SK-N-SH (cell line): ENCODE data around the gene ZMYM1. TPM values are rescaled to one million over a fixed set of nuclear protein-coding genes. Genes with fewer than 3 reads are reported as not detected.

Experiments used
- CTCF ChIA-PET: fragments of 300-600, 350-600 bp; formaldehyde crosslinking; extraction: SDS; loops from one replicate; lab custom pipeline; 2021; lab: Yijun Ruan, JAX
- POLR2A ChIA-PET: fragments of 350-600 bp; sonication (Branson Sonifier 250); formaldehyde crosslinking; extraction: SDS; loops from one replicate; lab custom pipeline; 2020; ENCODE audit warnings: antibody characterized with exemption, inconsistent platforms; lab: Yijun Ruan, JAX
- DNase-seq: peaks from one replicate; pipeline ENCODE4 v3.0.0; 2012
- H2AFZ ChIP-seq: fragments of 200-600 bp; sonication (generic); 2 replicates; pipeline ENCODE4 v1.8.1; 2016; ENCODE audit warnings: antibody characterized with exemption, mild to moderate bottlenecking, low read depth
- H3F3A ChIP-seq: fragments of 200-600 bp; sonication (generic); replicated peaks from 2 replicates; pipeline ENCODE3; 2016; ENCODE audit warnings: antibody characterized with exemption, mild to moderate bottlenecking; ENCODE audit not compliant: insufficient read depth
- H3K27ac ChIP-seq, 2 experiments: fragments of 200-500 bp in 1 of 2; fragments of 200-600 bp in 1 of 2; sonication (Bioruptor generic) in 1 of 2; sonication (generic), shearing (Covaris generic) in 1 of 2; 2 replicates each; pipeline versions ENCODE4 v1.5.1 to v1.6.1; 2014 to 2016; ENCODE audit warnings: low read depth in 2 of 2, inconsistent platforms in 1 of 2, low read length in 1 of 2, mild to moderate bottlenecking in 1 of 2, mixed read lengths in 1 of 2
- H3K27me3 ChIP-seq: fragments of 200-600 bp; sonication (generic), shearing (Covaris generic); 2 replicates; pipeline ENCODE4 v1.6.1; 2016; ENCODE audit warnings: mixed run types; ENCODE audit not compliant: insufficient read depth
- H3K36me3 ChIP-seq, 2 experiments: fragments of 200-500 bp in 1 of 2; fragments of 200-600 bp in 1 of 2; sonication (Bioruptor generic) in 1 of 2; sonication (generic) in 1 of 2; replicated peaks in 1 of 2; 2 replicates each; pipeline versions ENCODE3 to v1.5.1; 2014 to 2016; ENCODE audit warnings: low read length in 1 of 2, mild to moderate bottlenecking in 1 of 2; ENCODE audit not compliant: insufficient read depth in 2 of 2, control insufficient read depth in 1 of 2
- H3K4me1 ChIP-seq, 2 experiments: fragments of 200-500 bp in 1 of 2; fragments of 200-600 bp in 1 of 2; sonication (Bioruptor generic) in 1 of 2; sonication (generic), shearing (Covaris generic) in 1 of 2; 2 replicates each; pipeline versions ENCODE4 v1.5.1 to v1.6.1; 2014 to 2016; ENCODE audit warnings: low read depth in 1 of 2, low read length in 1 of 2, mixed run types in 1 of 2; ENCODE audit not compliant: insufficient read depth in 2 of 2, control insufficient read depth in 1 of 2
- H3K4me2 ChIP-seq: fragments of 200-600 bp; sonication (generic), shearing (Covaris generic); 2 replicates; pipeline ENCODE4 v1.6.1; 2017; ENCODE audit warnings: mixed run types
- H3K4me3 ChIP-seq, 2 experiments: fragments of 200-500 bp in 1 of 2; fragments of 200-600 bp in 1 of 2; sonication (Bioruptor generic) in 1 of 2; sonication (generic), shearing (Covaris generic) in 1 of 2; 2 replicates each; pipeline versions ENCODE4 v1.5.1 to v1.8.1; 2014 to 2016; ENCODE audit warnings: low read depth in 2 of 2, inconsistent platforms in 1 of 2, low read length in 1 of 2, mild to moderate bottlenecking in 1 of 2, mixed read lengths in 1 of 2, moderate library complexity in 1 of 2
- H3K79me2 ChIP-seq: fragments of 200-600 bp; sonication (generic); 2 replicates; pipeline ENCODE4 v1.8.1; 2017; ENCODE audit warnings: mild to moderate bottlenecking; ENCODE audit not compliant: insufficient read depth
- H3K9ac ChIP-seq: fragments of 200-600 bp; sonication (generic); 2 replicates; pipeline ENCODE4 v1.6.1; 2017; ENCODE audit warnings: mixed run types
- H3K9me2 ChIP-seq: fragments of 200-600 bp; sonication (generic); 2 replicates; pipeline ENCODE4 v1.6.1; 2017; ENCODE audit warnings: mixed run types
- H3K9me3 ChIP-seq: fragments of 200-600 bp; sonication (generic); 2 replicates; pipeline ENCODE4 v1.6.1; 2017; ENCODE audit warnings: mixed run types, mild to moderate bottlenecking, moderate library complexity
- H4K20me1 ChIP-seq: fragments of 200-600 bp; sonication (generic); 2 replicates; pipeline ENCODE4 v1.6.1; 2017; ENCODE audit warnings: mild to moderate bottlenecking, mixed run types; ENCODE audit not compliant: insufficient read depth
- CHD2 ChIP-seq: fragments of 150-350 bp; IDR thresholded peaks from 2 replicates; pipeline ENCODE4 v1.6.1; 2018; ENCODE audit warnings: low read length; ENCODE audit not compliant: partially characterized antibody
- ELF1 ChIP-seq: IDR thresholded peaks from 2 replicates; pipeline ENCODE4 v1.4.0; 2012
- EP300 ChIP-seq, 2 experiments: IDR thresholded peaks; 2 replicates each; pipeline versions ENCODE4 v1.4.0 to v1.6.1; 2012; ENCODE audit warnings: borderline replicate concordance in 1 of 2, low read depth in 1 of 2, low read length in 1 of 2
- FOXM1 ChIP-seq: IDR thresholded peaks from 2 replicates; pipeline ENCODE4 v1.4.0; 2012; ENCODE audit warnings: low read depth, mild to moderate bottlenecking
- GATA2 ChIP-seq: sonication (generic); formaldehyde crosslinking; IDR thresholded peaks from 2 replicates; pipeline ENCODE4 v1.5.0; 2020; ENCODE audit warnings: mild to moderate bottlenecking, missing genetic modification reagents
- PBX3 ChIP-seq: IDR thresholded peaks from 2 replicates; pipeline ENCODE4; 2012
- POLR2AphosphoS5 ChIP-seq: IDR thresholded peaks from 2 replicates; pipeline ENCODE4 v1.6.1; 2012; ENCODE audit warnings: low read depth, low read length
- RAD21 ChIP-seq: IDR thresholded peaks from 2 replicates; pipeline ENCODE4 v1.6.1; 2012; ENCODE audit warnings: mild to moderate bottlenecking, low read length
- RCOR1 ChIP-seq: fragments of 150-350 bp; IDR thresholded peaks from 2 replicates; pipeline ENCODE4 v1.6.1; 2017; ENCODE audit warnings: antibody characterized with exemption, low read length
- REST ChIP-seq: IDR thresholded peaks from 2 replicates; pipeline ENCODE4 v1.6.1; 2012; ENCODE audit warnings: mild to moderate bottlenecking, low read depth, low read length, moderate library complexity
- RXRA ChIP-seq: IDR thresholded peaks from 2 replicates; pipeline ENCODE4 v1.4.0; 2012; ENCODE audit warnings: low read depth, mild to moderate bottlenecking, borderline replicate concordance
- TCF12 ChIP-seq: IDR thresholded peaks from 2 replicates; pipeline ENCODE4 v1.4.0; 2012
- YY1 ChIP-seq: IDR thresholded peaks from 2 replicates; pipeline ENCODE4 v1.4.0; 2012; ENCODE audit warnings: low read depth, mild to moderate bottlenecking
- WGBS: methylation state at CpG from one replicate; pipeline ENCODE4 v1.1.6; 2017; ENCODE audit warnings: low lambda C conversion rate; 5-methylcytosine and 5-hydroxymethylcytosine counted together
- polyA plus RNA-seq, 3 experiments: library from polyadenylated mRNA; depleted of rRNA; stranded (reverse); fragments of >200 nt; gene quantifications; 2 replicates each; pipeline ENCODE4 v1.2.3, GENCODE V29; 2012
- TF ChIP-seq, protein P1 (sequence below): fragments of 200-600 bp; sonication (generic); IDR thresholded peaks from 2 replicates; pipeline ENCODE4 v1.6.1; 2017; ENCODE audit warnings: antibody characterized with exemption, mild to moderate bottlenecking, moderate library complexity
- TF ChIP-seq, protein P2 (sequence below): IDR thresholded peaks from 2 replicates; pipeline ENCODE4 v1.4.0; 2012; ENCODE audit warnings: low read depth

Gene ZMYM1
- polyA plus RNA-seq, 1 of the 3 experiments (the other 2 are of a cell fraction) = 4.1 TPM

DNA sequence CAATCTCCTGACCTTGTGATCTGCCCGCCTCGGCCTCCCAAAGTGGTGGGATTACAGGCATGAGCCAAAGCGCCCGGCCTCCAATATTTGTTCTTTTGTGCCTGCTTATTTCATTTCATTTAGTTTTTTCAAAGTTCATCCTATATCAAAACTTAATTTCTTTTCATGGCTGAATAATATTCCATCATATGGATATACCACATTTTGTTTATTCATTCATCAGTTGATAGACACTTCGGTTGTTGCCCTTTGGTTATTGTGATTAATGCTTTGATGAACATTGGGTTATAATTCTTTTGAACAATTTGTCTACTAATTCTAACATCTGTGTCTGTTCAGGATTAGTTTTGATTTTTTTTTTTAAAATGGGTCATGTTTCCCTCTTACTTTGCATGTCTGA is 72.0 kb downstream of the ZMYM1 start:
- Histone ChIP-seq H3K4me3 (no peak overlapping the region), H3K27ac (no peak overlapping the region), H3K9me2 (no peaks in the 10 kb centered on the region), H3K9me3 (no peaks in the 10 kb centered on the region), H3K4me1 (no peaks in the 10 kb centered on the region), H3K27me3 (no peaks in the 10 kb centered on the region), H3K79me2 (no peaks in the 10 kb centered on the region), H2AFZ (no peak overlapping the region), H4K20me1 (no peaks in the 10 kb centered on the region), H3K4me2 (no peak overlapping the region), H3K9ac (no peak overlapping the region), H3F3A (no peaks in the 10 kb centered on the region), H3K36me3 (no peaks in the 10 kb centered on the region)
- no peak for DNase-seq
- ChIA-PET POLR2A (no interaction called here), CTCF (no interaction called here)
- TF ChIP-seq POLR2AphosphoS5 (no peak), TCF12 (no peak), GATA2 (no peak), YY1 (no peak), FOXM1 (no peak), RAD21 (no peak), ELF1 (no peak), REST (no peak), EP300 (IDR thresholded peaks at IDR 0.05; ENCODE audit: borderline replicate concordance in 1 of 2, low read depth in 1 of 2, low read length in 1 of 2) (no peak), PBX3 (no peak), RXRA (no peak), CHD2 (no peak), RCOR1 (no peak)
- TF ChIP-seq, protein P1, sequence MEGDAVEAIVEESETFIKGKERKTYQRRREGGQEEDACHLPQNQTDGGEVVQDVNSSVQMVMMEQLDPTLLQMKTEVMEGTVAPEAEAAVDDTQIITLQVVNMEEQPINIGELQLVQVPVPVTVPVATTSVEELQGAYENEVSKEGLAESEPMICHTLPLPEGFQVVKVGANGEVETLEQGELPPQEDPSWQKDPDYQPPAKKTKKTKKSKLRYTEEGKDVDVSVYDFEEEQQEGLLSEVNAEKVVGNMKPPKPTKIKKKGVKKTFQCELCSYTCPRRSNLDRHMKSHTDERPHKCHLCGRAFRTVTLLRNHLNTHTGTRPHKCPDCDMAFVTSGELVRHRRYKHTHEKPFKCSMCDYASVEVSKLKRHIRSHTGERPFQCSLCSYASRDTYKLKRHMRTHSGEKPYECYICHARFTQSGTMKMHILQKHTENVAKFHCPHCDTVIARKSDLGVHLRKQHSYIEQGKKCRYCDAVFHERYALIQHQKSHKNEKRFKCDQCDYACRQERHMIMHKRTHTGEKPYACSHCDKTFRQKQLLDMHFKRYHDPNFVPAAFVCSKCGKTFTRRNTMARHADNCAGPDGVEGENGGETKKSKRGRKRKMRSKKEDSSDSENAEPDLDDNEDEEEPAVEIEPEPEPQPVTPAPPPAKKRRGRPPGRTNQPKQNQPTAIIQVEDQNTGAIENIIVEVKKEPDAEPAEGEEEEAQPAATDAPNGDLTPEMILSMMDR = no peak
- TF ChIP-seq, protein P2, sequence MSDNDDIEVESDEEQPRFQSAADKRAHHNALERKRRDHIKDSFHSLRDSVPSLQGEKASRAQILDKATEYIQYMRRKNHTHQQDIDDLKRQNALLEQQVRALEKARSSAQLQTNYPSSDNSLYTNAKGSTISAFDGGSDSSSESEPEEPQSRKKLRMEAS = no peak
- 81% methylated on average over 5 of the region's 5 CpGs for WGBS
